HL-60 (cell line): Measurements from ENCODE around the gene DNAH14.
A peak's percentile ranks its signal among the peaks of the same experiment; 100 is the strongest.

Experiments used
- CTCF ChIP-seq: IDR thresholded peaks from one replicate; pipeline ENCODE4 v1.5.1; 2011; ENCODE audit warnings: low read length, control low read depth, inconsistent platforms; ENCODE audit not compliant: insufficient read depth
- POLR2AphosphoS5 ChIP-seq: IDR thresholded peaks from 2 replicates; pipeline ENCODE4 v1.6.1; 2012; ENCODE audit warnings: low read depth

DNA sequence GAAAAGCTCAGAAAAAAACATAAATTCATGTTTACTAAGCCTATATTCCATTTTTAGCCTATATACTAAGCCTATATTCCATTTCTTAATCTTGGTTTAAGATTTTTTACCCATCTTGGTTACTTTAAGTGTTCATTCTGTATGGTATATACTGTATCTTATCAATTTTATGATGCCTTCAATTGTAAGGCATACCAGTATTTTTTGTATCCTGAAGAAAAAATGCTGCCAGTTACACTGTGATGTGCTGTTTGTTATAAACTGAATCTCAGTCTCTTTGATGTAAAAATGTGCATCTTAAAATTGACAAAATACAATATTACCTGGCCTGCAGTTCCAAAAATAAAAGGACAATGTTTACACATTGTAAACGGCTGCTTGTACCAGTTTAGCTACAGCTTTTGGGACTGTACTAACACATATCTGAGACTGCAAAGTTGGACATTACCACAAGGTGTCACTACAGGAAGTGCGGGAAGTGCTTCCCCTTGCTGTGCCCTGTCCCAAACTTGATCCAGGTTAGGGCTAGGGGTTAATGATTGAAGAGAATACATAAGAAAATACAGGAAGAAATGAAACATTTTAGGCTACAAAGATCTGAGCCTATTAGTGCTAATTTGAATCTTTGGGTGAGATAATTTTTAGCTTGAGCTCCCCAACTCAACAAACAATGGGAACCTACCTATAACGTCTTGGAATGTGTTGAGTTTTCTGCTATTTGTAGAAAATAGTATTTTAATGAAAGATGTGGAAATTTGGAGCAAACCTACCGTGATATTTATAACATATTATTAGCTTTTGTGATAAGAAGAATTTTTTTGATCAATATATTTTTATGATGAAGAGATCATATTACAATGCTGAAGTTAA is 389.5 kb downstream of the DNAH14 start:
- TF ChIP-seq CTCF (peak; percentile 68), POLR2AphosphoS5 (no peak)
